Panc1 (cell line): ENCODE data around the gene FBXO45.

ENCODE experiments used
- TCF7L2 ChIP-seq: IDR thresholded peaks from 2 replicates; pipeline ENCODE4 v1.6.1; 2011; ENCODE audit warnings: mild to moderate bottlenecking, low read depth, low read length, inconsistent platforms
- TF ChIP-seq, protein P1 (sequence below): fragments of 450-650 bp; IDR thresholded peaks from 2 replicates; pipeline ENCODE4 v1.5.1; 2017; ENCODE audit warnings: mild to moderate bottlenecking

- TF ChIP-seq, protein P1, sequence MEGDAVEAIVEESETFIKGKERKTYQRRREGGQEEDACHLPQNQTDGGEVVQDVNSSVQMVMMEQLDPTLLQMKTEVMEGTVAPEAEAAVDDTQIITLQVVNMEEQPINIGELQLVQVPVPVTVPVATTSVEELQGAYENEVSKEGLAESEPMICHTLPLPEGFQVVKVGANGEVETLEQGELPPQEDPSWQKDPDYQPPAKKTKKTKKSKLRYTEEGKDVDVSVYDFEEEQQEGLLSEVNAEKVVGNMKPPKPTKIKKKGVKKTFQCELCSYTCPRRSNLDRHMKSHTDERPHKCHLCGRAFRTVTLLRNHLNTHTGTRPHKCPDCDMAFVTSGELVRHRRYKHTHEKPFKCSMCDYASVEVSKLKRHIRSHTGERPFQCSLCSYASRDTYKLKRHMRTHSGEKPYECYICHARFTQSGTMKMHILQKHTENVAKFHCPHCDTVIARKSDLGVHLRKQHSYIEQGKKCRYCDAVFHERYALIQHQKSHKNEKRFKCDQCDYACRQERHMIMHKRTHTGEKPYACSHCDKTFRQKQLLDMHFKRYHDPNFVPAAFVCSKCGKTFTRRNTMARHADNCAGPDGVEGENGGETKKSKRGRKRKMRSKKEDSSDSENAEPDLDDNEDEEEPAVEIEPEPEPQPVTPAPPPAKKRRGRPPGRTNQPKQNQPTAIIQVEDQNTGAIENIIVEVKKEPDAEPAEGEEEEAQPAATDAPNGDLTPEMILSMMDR: no peak
- no peak for TF ChIP-seq TCF7L2
Measured at GRCh38 chr3:196563721-196564225, 4.7 kb upstream of the FBXO45 start.
